GM18520 (cell line): ENCODE data around the gene SPNS3.

Source experiments
- ATAC-seq: cut with Tn5 transposase; IDR thresholded peaks from one replicate; pipeline ENCODE4 v1.9.1; 2021; ENCODE audit not compliant: unreplicated experiment

SPNS3 gene, protein sequence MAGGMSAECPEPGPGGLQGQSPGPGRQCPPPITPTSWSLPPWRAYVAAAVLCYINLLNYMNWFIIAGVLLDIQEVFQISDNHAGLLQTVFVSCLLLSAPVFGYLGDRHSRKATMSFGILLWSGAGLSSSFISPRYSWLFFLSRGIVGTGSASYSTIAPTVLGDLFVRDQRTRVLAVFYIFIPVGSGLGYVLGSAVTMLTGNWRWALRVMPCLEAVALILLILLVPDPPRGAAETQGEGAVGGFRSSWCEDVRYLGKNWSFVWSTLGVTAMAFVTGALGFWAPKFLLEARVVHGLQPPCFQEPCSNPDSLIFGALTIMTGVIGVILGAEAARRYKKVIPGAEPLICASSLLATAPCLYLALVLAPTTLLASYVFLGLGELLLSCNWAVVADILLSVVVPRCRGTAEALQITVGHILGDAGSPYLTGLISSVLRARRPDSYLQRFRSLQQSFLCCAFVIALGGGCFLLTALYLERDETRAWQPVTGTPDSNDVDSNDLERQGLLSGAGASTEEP

DNA sequence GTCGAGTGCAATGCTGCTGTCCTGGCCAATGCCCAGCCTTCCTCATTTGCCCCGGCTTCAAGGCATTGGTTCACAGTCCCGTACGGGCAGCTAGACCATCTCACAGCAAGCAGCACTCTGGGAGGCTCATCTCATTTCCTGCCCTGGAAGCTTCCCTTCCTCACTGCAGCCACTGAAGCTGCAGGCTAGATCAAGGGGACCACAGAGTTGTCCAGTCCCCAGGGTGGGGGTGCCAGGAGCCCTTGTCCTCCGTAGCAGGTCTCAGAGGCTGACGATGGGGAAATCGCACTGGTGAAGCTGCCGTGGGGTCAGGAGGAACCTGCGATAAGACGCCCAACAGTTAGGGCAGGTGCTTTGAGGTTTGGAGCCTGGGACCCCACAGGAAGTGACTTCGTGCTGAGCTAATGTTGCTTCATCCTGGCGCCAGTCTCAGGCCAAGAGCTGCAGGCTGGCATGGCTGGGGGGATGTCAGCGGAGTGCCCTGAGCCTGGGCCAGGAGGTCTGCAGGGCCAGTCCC, at the start of gene SPNS3:
Gene SPNS3, plus strand, starts transcription at position 426 of the 517 bp plus-strand sequence. Its CDS starts 28 bp downstream, at position 454.
- no peak for ATAC-seq

GRCh38 chr17:4386406-4386805, 47.3 kb upstream of the SPNS3 start:
- no peak for ATAC-seq

DNA sequence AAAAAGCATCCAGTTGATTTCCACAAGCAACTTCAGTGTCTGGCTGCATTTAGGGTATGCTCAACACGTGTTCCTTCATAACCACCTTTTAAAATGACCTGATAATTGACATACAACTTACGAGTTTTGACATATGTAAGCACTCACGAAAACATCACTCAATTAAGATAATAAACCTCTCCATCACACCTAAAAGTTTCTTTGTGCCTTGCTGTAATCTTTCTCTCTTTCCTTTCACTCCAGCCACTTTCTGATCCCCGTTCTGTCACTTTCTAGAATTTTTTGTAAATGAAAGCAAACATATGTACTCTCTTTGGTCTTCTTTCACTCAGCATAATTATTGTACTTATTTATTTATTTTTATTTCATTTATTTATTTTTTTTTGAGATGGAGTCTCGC, 46.6 kb upstream of the SPNS3 start:
- ATAC-seq: no peak

- ATAC-seq: no peak
Measured at GRCh38 chr17:4389079-4389478, 44.7 kb upstream of the SPNS3 start.

- no peak for ATAC-seq
Measured at GRCh38 chr17:4393806-4394205, 39.9 kb upstream of the SPNS3 start.

- no peak for ATAC-seq
Measured at GRCh38 chr17:4394208-4395110, 39.3 kb upstream of the SPNS3 start.

DNA sequence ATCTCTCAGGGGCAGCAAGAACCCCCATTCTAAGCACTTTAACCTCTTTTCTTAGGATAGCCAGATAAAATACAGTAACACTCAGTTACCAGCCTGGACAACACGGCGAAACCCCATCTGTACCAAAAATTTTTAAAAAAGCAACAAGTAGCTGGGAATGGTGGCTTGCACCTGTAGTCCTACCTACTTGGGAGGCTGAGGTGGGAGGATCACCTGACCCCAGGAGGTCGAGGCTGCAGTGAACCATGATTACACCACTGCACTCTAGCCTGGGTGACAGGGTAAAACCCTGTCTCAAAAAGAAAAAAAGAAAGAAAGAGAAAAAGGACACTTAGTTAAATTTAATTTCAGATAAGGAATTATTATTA, 38.6 kb upstream of the SPNS3 start:
- ATAC-seq: no peak

DNA sequence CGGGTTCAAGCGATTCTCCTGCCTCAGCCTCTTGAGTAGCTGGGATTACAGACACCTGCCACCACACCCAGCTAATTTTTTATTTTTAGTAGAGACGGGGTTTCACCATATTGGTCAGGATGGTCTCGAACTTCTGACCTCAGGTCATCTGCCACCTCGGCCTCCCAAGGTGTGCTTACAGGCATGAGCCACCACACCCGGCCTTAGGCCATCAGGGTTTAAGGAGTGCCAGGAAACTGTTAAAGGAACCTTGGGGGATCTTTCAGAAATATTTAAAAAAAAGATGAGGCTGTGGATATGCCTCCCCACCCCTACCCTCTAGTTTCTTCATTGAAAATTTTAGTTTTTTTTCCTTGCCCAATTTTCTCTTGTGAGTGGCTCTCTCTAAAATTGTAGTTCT, 35.9 kb upstream of the SPNS3 start:
- no peak for ATAC-seq

DNA sequence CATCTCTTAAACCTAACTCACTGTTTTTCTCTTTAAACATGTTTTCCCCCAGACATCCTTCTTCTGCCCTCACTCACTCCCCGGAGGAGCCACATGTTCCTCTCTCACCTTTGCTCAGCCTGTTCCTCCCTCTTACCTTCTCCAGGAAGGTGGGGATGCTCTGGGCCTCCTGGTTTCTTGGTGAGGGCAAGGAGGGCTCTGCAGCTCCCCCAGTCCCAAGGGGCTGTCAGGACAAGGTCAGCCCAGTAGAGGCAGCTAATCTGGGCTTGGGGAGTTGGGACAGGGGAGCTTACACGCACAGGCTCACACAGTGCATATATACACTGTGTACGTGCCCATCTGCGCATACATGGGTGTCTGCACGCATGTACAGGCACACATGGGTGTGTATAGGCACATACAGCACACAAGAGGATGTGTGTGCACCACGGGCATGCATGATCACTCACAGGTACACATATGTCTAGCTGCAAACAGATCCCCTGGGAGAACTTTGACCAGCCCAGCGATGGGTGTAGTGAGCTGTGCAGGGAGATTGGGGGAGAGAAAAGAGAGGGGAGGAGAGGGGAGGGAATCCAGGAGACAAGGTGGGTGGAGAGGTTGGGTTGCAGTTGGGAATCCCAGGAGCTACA, 28.6 kb upstream of the SPNS3 start:
- no peak for ATAC-seq

- no peak for ATAC-seq
Measured at GRCh38 chr17:4405699-4406098, 28.0 kb upstream of the SPNS3 start.

- no peak for ATAC-seq
Measured at GRCh38 chr17:4406386-4406785, 27.4 kb upstream of the SPNS3 start.

DNA sequence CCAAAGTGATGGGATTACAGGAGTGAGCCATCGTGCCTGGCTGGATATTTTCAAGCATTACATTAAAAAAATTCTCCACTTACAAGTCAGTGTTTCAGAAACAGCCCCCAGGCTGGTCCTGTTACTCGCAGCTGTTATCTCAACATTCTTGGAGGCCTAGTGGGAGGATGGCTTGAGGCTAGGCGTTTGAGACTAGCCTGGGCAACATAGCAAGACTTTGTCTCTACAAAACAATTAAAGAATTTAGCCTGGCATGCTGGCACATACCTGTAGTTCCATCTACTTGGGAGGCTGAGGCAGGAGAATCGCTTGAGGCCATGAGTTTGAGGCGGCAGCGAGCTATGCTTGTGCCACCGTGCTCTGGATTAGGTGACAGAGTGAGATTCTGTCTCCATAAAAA, 26.5 kb upstream of the SPNS3 start:
- ATAC-seq: no peak

- ATAC-seq: no peak
Measured at GRCh38 chr17:4407851-4408250, 25.9 kb upstream of the SPNS3 start.

GRCh38 chr17:4409659-4410058, 24.1 kb upstream of the SPNS3 start:
- ATAC-seq: no peak

GRCh38 chr17:4411201-4411600, 22.5 kb upstream of the SPNS3 start:
- no peak for ATAC-seq

DNA sequence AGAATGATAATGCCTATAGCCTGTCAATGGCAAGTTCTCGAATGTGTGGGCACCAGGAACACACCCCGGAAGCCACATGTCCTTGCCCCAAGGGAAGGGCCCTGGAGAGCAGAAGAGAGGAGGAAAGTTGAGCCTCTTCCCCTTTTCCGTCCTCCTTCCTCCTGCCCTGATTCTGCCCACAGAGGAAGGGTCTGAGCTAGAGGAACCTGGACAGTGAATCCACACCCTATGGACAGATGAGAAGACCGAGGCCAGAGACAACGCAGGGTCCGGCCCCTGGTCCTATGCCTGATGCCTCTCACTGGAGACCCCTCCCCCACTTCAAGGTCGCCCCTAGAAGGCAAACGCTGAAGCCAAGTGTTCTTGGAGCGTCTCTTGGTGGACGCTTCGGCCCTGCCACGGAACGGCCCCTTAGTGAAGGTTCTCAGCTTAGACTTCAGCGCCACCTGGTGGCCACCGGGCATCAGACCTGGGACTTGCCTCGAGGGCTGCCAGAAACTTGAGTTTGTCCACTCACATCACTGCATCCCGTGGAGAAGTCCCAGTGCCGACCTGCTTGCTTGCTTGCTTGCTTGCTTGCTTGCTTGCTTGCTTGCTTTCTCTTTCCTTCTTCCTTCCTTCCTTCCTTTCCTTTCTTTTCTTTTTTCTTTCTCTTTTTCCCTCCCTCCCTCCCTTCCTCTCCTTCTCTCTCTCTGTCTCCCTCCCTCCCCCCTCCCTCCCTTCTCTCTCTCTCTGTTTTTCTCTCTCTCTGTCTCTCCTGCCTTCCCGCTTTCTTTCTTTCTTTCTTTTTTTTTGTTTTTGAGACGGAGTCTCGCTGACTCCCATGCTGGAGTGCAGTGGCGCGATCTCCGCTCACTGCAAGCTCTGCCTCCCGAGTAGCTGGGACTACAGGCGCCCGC, 20.6 kb upstream of the SPNS3 start:
- no peak for ATAC-seq

DNA sequence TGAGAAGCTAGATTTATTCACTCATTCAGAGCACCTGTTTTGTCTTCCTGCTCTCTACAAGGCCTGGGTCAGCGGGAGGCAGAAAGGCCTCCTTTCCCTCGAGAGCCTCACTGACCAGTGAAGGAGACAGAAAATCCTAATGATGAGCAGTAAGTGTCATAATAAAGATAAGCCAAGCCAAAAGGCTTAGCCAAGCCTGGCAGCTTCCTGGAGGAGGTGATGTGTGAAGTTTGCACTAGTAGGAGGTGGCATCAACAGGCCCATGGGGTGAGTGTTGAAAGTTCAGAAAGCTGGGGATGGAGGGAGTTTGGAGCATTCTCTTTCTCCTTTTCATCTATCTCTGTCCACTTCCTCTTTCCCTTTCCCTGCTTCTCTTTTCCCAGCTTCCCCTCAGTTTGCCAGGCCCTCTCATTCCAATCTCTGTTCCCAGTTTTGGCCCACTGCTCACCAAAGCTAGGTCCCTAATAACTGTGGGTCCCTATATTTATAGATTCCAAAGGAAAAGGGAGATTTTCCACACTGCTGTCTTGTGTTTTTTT, 16.5 kb upstream of the SPNS3 start:
- no peak for ATAC-seq

DNA sequence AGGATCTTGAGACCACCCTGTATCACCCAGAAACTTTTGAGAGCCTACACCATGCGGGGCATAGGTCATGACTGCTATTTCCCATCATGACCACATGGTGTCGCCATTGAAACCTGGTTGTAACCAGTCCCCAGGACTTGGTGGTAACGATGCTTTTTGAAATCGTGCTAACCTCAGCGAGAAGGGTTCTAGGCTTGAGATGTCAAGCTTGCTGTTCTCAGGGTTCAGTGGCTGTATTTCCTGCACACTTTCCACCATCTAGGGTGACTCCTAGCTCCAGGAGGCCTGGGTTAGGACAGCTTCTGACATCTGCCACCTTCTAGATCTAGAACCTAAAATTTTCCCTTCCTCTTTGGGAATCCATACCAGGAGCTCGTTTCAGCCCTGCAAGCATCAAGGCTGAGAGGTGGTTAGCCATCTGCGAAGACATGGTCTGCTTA, 13.0 kb upstream of the SPNS3 start:
- ATAC-seq: no peak

DNA sequence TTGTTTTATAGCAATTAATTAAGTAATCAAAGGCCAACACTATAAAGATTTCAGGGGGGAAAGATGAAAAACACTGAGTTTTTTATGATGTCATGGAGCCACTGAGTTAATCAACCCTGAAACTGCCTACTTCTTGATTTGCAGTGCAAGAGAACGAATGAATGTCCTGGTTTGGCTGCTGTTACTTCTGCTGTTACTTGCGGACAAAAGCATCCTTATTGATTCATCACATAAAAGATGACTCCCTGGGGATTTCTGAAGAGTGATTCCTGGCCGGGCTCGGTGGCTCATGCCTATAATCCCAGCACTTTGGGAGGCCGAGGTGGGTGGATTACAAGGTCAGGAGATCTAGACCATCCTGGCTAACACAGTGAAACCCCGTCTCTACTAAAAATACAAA, 10.9 kb upstream of the SPNS3 start:
- ATAC-seq: no peak

GRCh38 chr17:4425398-4425797, 8.3 kb upstream of the SPNS3 start:
- ATAC-seq: no peak
